NCI-H2029 (cell line): ENCODE results near the gene PARP16.

Experiments used
- DNase-seq: peaks from one replicate; lab custom pipeline; 2025; lab: John Stamatoyannopoulos, UW

Gene PARP16

GRCh38 chr15:65286704-65287519, at the start of gene PARP16:
Gene PARP16, minus strand, starts transcription at chr15:65286883. Its CDS starts 457 bp downstream, at chr15:65286426.
- DNase-seq = peak; percentile 78

- DNase-seq = no peak
These were observed 48.8 kb upstream of the PARP16 start for GRCh38 chr15:65335278-65336055.

GRCh38 chr15:65334586-65335231, 48.0 kb upstream of the PARP16 start:
- no peak for DNase-seq

- no peak for DNase-seq
These were observed 47.2 kb upstream of the PARP16 start for GRCh38 chr15:65333856-65334255.

GRCh38 chr15:65333148-65333820, 46.6 kb upstream of the PARP16 start:
- no peak for DNase-seq

GRCh38 chr15:65332391-65333147, 45.9 kb upstream of the PARP16 start:
- DNase-seq = no peak

GRCh38 chr15:65331811-65332210, 45.1 kb upstream of the PARP16 start:
- DNase-seq = no peak

- no peak for DNase-seq
These were observed 44.4 kb upstream of the PARP16 start for GRCh38 chr15:65330934-65331645.

- no peak for DNase-seq
These were observed 43.5 kb upstream of the PARP16 start for GRCh38 chr15:65329984-65330735.

- DNase-seq = no peak
These were observed 42.8 kb upstream of the PARP16 start for GRCh38 chr15:65329288-65329983.

GRCh38 chr15:65328506-65329287, 42.0 kb upstream of the PARP16 start:
- DNase-seq = no peak

- DNase-seq = no peak
These were observed 41.1 kb upstream of the PARP16 start for GRCh38 chr15:65327651-65328393.

GRCh38 chr15:65326818-65327217, 40.1 kb upstream of the PARP16 start:
- DNase-seq = no peak

- peak; percentile 42 for DNase-seq
These were observed 39.4 kb upstream of the PARP16 start for GRCh38 chr15:65326117-65326526.

GRCh38 chr15:65323071-65323511, 36.4 kb upstream of the PARP16 start:
- DNase-seq = peak; percentile 52

- DNase-seq = peak; percentile 43
These were observed 32.2 kb upstream of the PARP16 start for GRCh38 chr15:65318870-65319356.

GRCh38 chr15:65312400-65312916, 25.8 kb upstream of the PARP16 start:
- no peak for DNase-seq
